WTC11 (cell line): ENCODE results near the gene RETREG2. TPM values are rescaled to one million over a fixed set of nuclear protein-coding genes. Genes with fewer than 3 reads are reported as not detected.

Source experiments
- ARID4B ChIP-seq: sonication (generic); formaldehyde crosslinking; IDR thresholded peaks from 2 replicates; pipeline ENCODE4 v1.8.0; 2023; ENCODE audit warnings: missing genetic modification reagents, mild to moderate bottlenecking, borderline replicate concordance
- CTCF ChIP-seq: fragments of 200-600 bp; IDR thresholded peaks from 2 replicates; pipeline ENCODE4 v1.8.0; 2022; ENCODE audit warnings: antibody characterized with exemption
- FOXK1 ChIP-seq: sonication (generic); formaldehyde crosslinking; IDR thresholded peaks from 2 replicates; pipeline ENCODE4 v1.8.0; 2022; ENCODE audit warnings: mild to moderate bottlenecking, moderate library complexity, missing genetic modification reagents
- FOXP4 ChIP-seq: sonication (generic); formaldehyde crosslinking; IDR thresholded peaks from 2 replicates; pipeline ENCODE4 v1.8.0; 2022; ENCODE audit warnings: mild to moderate bottlenecking, missing genetic modification reagents
- GRHL2 ChIP-seq: fragments of 250-450 bp; sonication (Bioruptor Pico); IDR thresholded peaks from 2 replicates; pipeline ENCODE4 v1.8.0; 2022; ENCODE audit warnings: mild to moderate bottlenecking, moderate library complexity; ENCODE audit not compliant: insufficient replicate concordance, severe bottlenecking
- MYBL2 ChIP-seq: sonication (generic); formaldehyde crosslinking; IDR thresholded peaks from 2 replicates; pipeline ENCODE4 v1.8.1; 2023; ENCODE audit warnings: mild to moderate bottlenecking, moderate library complexity, missing genetic modification reagents
- NFE2L1 ChIP-seq: sonication (generic); formaldehyde crosslinking; IDR thresholded peaks from 2 replicates; pipeline ENCODE4 v1.8.1; 2023; ENCODE audit warnings: missing genetic modification reagents
- OVOL2 ChIP-seq: fragments of 250-450 bp; sonication (Bioruptor Pico); IDR thresholded peaks from 2 replicates; pipeline ENCODE4 v1.9.0; 2021; ENCODE audit warnings: mild to moderate bottlenecking, borderline replicate concordance
- RORB ChIP-seq: fragments of 250-450 bp; sonication (Bioruptor Pico); IDR thresholded peaks from 2 replicates; pipeline ENCODE4 v1.9.0; 2021; ENCODE audit warnings: mild to moderate bottlenecking
- SMAD3 ChIP-seq: sonication (generic); formaldehyde crosslinking; IDR thresholded peaks from 2 replicates; pipeline ENCODE4 v1.8.0; 2022; ENCODE audit warnings: missing genetic modification reagents, mild to moderate bottlenecking, borderline replicate concordance
- TEAD4 ChIP-seq: sonication (generic); formaldehyde crosslinking; IDR thresholded peaks from 2 replicates; pipeline ENCODE4 v1.8.0; 2022; ENCODE audit warnings: mild to moderate bottlenecking, missing genetic modification reagents
- TP53 ChIP-seq: sonication (generic); formaldehyde crosslinking; IDR thresholded peaks from 2 replicates; pipeline ENCODE4 v1.8.1; 2023; ENCODE audit warnings: mild to moderate bottlenecking, missing genetic modification reagents
- ZNF138 ChIP-seq: sonication (generic); formaldehyde crosslinking; conservative IDR thresholded peaks from 2 replicates; pipeline ENCODE4 v1.8.1; 2022; ENCODE audit warnings: mild to moderate bottlenecking, moderate library complexity, missing genetic modification reagents
- ZNF219 ChIP-seq: sonication (generic); formaldehyde crosslinking; IDR thresholded peaks from 2 replicates; pipeline ENCODE4 v1.8.0; 2023; ENCODE audit warnings: missing genetic modification reagents, mild to moderate bottlenecking, borderline replicate concordance
- ZNF425 ChIP-seq: fragments of 250-450 bp; sonication (Bioruptor Pico); conservative IDR thresholded peaks from 2 replicates; pipeline ENCODE4 v1.9.0; 2021; ENCODE audit warnings: mild to moderate bottlenecking
- ZNF671 ChIP-seq: fragments of 250-450 bp; sonication (Bioruptor Pico); IDR thresholded peaks from 2 replicates; pipeline ENCODE4 v1.8.0; 2021; ENCODE audit warnings: mild to moderate bottlenecking
- total RNA-seq: library from RNA; stranded (reverse); gene quantifications from 3 replicates; pipeline ENCODE4 v1.2.3, GENCODE V29; 2021
- TF ChIP-seq, protein P1 (sequence below): fragments of 250-450 bp; sonication (Bioruptor Pico); IDR thresholded peaks from 2 replicates; pipeline ENCODE4 v2.1.2; 2022; ENCODE audit warnings: mild to moderate bottlenecking, moderate library complexity
- TF ChIP-seq, protein P2 (sequence below): sonication (generic); formaldehyde crosslinking; IDR thresholded peaks from 2 replicates; pipeline ENCODE4 v1.8.1; 2023; ENCODE audit warnings: mild to moderate bottlenecking, moderate library complexity, missing genetic modification reagents
- TF ChIP-seq, protein P3 (sequence below): sonication (generic); formaldehyde crosslinking; IDR thresholded peaks from 2 replicates; pipeline ENCODE4 v1.8.0; 2022; ENCODE audit warnings: mild to moderate bottlenecking, missing genetic modification reagents
- TF ChIP-seq, protein P4 (sequence below): sonication (generic); formaldehyde crosslinking; IDR thresholded peaks from 2 replicates; pipeline ENCODE4 v1.8.0; 2022; ENCODE audit warnings: mild to moderate bottlenecking, missing genetic modification reagents

Gene RETREG2
- total RNA-seq, 1 experiment from 2014 or later: 60.2 TPM

GRCh38 chr2:219218732-219219701, 40.9 kb downstream of the RETREG2 start, which contains the start of gene ABCB6 (continued):
- TF ChIP-seq, protein P1, sequence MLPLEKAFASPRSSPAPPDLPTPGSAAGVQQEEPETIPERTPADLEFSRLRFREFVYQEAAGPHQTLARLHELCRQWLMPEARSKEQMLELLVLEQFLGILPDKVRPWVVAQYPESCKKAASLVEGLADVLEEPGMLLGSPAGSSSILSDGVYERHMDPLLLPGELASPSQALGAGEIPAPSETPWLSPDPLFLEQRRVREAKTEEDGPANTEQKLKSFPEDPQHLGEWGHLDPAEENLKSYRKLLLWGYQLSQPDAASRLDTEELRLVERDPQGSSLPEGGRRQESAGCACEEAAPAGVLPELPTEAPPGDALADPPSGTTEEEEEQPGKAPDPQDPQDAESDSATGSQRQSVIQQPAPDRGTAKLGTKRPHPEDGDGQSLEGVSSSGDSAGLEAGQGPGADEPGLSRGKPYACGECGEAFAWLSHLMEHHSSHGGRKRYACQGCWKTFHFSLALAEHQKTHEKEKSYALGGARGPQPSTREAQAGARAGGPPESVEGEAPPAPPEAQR (CRISPR knock-in tag): no peak
- peak; percentile 53; the same call in 1 of the 2 replicates for TF ChIP-seq TEAD4
- peak; percentile 78 for TF ChIP-seq NFE2L1 (CRISPR knock-in tag)
- TF ChIP-seq FOXP4 (CRISPR knock-in tag): 0 out of 2 replicates have a peak, but pooled peaks have one; percentile 55
- peak; percentile 62; the same call in 1 of the 2 replicates for TF ChIP-seq SMAD3 (CRISPR knock-in tag)
- TF ChIP-seq OVOL2 (CRISPR knock-in tag): no peak
- TF ChIP-seq CTCF: no peak
- 0 out of 2 replicates have a peak, but pooled peaks have one; percentile 41 for TF ChIP-seq ZNF138 (CRISPR knock-in tag)
- TF ChIP-seq, protein P2, sequence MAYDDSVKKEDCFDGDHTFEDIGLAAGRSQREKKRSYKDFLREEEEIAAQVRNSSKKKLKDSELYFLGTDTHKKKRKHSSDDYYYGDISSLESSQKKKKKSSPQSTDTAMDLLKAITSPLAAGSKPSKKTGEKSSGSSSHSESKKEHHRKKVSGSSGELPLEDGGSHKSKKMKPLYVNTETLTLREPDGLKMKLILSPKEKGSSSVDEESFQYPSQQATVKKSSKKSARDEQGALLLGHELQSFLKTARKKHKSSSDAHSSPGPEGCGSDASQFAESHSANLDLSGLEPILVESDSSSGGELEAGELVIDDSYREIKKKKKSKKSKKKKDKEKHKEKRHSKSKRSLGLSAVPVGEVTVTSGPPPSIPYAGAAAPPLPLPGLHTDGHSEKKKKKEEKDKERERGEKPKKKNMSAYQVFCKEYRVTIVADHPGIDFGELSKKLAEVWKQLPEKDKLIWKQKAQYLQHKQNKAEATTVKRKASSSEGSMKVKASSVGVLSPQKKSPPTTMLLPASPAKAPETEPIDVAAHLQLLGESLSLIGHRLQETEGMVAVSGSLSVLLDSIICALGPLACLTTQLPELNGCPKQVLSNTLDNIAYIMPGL: peak; percentile 55; the same call in 1 of the 2 replicates
- TF ChIP-seq, protein P3, sequence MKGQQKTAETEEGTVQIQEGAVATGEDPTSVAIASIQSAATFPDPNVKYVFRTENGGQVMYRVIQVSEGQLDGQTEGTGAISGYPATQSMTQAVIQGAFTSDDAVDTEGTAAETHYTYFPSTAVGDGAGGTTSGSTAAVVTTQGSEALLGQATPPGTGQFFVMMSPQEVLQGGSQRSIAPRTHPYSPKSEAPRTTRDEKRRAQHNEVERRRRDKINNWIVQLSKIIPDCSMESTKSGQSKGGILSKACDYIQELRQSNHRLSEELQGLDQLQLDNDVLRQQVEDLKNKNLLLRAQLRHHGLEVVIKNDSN (CRISPR knock-in tag): peak; percentile 99
- TF ChIP-seq, protein P4, sequence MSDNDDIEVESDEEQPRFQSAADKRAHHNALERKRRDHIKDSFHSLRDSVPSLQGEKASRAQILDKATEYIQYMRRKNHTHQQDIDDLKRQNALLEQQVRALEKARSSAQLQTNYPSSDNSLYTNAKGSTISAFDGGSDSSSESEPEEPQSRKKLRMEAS (CRISPR knock-in tag): peak; percentile 99
- no peak for TF ChIP-seq RORB (CRISPR knock-in tag)
- TF ChIP-seq MYBL2: peak; percentile 78
- TF ChIP-seq ZNF219 (CRISPR knock-in tag): 0 out of 2 replicates have a peak, but pooled peaks have one; percentile 84
- TF ChIP-seq FOXK1 (CRISPR knock-in tag): peak; percentile 83
- no peak for TF ChIP-seq GRHL2 (CRISPR knock-in tag)
- TF ChIP-seq ZNF671 (CRISPR knock-in tag): no peak
- TF ChIP-seq ZNF425 (CRISPR knock-in tag): 0 out of 2 replicates have a peak, but pooled peaks have one; percentile 11
- peak; percentile 54; the same call in 1 of the 2 replicates for TF ChIP-seq ARID4B (CRISPR knock-in tag)
- peak; percentile 50 for TF ChIP-seq TP53
